Measurements from ENCODE around the gene ACOD1. TPM values are rescaled to one million over a fixed set of nuclear protein-coding genes. Genes with fewer than 3 reads are reported as not detected.

ACOD1 gene
- total and polyA plus RNA-seq, 9 donors: not detected

DNA sequence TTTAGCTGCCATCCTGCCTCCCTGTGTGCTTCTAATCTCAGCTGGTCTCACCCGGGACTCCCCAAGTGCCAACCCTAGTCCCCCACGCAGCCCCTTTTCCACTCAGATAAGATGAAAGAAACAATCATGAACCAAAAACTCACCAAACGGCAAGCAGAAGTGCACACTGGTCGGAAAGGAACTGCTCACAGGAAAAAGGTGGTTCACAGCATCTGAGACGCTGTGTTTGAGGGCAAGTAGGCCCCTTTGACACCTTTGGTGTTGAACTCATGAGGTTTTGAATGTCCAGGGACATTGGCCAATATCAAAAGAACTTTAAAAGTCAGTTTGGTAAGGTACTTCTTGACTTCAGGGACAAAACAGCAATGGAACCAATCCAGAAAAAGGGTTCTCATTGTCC is 20.4 kb upstream of the ACOD1 start:
- H3K27me3 ChIP-seq: no peaks in the 10 kb centered on the region
- 85 to 92% (median 87%) methylated on average over 5 of the region's 5 CpGs for WGBS, 3 donors
- TF ChIP-seq POLR2A (IDR thresholded peaks at IDR 0.05) (no peak), EP300 (IDR thresholded peaks at IDR 0.05) (no peak)
- TF ChIP-seq, protein P1, sequence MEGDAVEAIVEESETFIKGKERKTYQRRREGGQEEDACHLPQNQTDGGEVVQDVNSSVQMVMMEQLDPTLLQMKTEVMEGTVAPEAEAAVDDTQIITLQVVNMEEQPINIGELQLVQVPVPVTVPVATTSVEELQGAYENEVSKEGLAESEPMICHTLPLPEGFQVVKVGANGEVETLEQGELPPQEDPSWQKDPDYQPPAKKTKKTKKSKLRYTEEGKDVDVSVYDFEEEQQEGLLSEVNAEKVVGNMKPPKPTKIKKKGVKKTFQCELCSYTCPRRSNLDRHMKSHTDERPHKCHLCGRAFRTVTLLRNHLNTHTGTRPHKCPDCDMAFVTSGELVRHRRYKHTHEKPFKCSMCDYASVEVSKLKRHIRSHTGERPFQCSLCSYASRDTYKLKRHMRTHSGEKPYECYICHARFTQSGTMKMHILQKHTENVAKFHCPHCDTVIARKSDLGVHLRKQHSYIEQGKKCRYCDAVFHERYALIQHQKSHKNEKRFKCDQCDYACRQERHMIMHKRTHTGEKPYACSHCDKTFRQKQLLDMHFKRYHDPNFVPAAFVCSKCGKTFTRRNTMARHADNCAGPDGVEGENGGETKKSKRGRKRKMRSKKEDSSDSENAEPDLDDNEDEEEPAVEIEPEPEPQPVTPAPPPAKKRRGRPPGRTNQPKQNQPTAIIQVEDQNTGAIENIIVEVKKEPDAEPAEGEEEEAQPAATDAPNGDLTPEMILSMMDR (IDR thresholded peaks at IDR 0.05): no peak
- no peak overlapping the region for H3K4me3 ChIP-seq
- no peak overlapping the region for H3K27ac ChIP-seq
- no peaks in the 10 kb centered on the region for H3K4me1 ChIP-seq (ENCODE audit: insufficient read depth)
- no peaks in the 10 kb centered on the region for H3K36me3 ChIP-seq
- intact Hi-C loops (cut with DNase I): no loop called here
- no peaks in the 10 kb centered on the region for H3K9me3 ChIP-seq
- no peak for DNase-seq

DNA sequence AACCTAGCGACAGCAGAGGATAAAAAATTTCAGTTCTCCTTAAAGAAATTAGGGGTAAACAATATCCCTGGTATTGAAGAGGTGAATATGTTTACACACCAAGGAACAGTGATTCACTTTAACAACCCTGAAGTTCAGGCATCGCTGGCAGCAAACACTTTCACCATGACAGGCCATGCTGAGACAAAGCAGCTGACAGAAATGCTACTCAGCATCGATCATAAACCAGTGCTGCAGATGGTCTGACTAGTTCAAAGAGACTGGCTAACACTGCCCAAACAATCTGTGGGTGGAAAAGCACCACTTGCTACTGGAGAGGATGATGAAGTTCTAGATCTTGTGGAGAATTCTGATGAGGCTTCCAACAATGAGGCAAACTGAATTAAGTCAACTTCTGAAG is 19.9 kb upstream of the ACOD1 start:
- Histone ChIP-seq H3K27me3 (no peaks in the 10 kb centered on the region), H3K9me3 (no peaks in the 10 kb centered on the region), H3K27ac (no peak overlapping the region), H3K4me3 (no peak overlapping the region), H3K36me3 (no peaks in the 10 kb centered on the region), H3K4me1 (ENCODE audit: insufficient read depth) (no peaks in the 10 kb centered on the region)
- TF ChIP-seq POLR2A (IDR thresholded peaks at IDR 0.05) (no peak), EP300 (IDR thresholded peaks at IDR 0.05) (no peak)
- TF ChIP-seq, protein P1 (IDR thresholded peaks at IDR 0.05): no peak
- intact Hi-C loops (cut with DNase I): no loop called here
- no peak for DNase-seq
- 70 to 80% (median 72%) methylated on average over 3 of the region's 3 CpGs for WGBS, 3 donors

DNA sequence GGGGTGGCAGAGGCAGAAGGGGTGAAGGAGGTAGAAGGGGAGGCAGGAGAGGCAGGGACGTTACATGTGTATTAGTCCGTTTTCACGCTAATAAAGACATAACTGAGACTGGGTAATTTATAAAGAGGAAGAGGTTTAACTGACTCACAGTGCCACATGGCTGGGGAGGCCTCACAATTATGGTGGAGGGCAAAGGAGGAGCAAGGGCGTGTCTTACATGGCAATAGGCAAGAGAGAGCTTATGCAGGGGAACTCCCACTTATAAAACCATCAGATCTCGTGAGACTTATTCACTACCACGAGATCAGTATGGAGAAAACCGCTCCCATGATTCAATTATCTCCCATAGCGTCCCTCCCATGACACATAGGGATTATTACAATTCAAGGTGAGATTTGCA is 19.0 kb upstream of the ACOD1 start:
- TF ChIP-seq POLR2A (IDR thresholded peaks at IDR 0.05): no peak
- TF ChIP-seq, protein P1 (IDR thresholded peaks at IDR 0.05): no peak
- TF ChIP-seq EP300 (IDR thresholded peaks at IDR 0.05): no peak
- Histone ChIP-seq H3K4me1 (ENCODE audit: insufficient read depth) (no peaks in the 10 kb centered on the region), H3K27me3 (no peaks in the 10 kb centered on the region), H3K27ac (no peak overlapping the region), H3K9me3 (no peaks in the 10 kb centered on the region), H3K4me3 (no peak overlapping the region), H3K36me3 (no peaks in the 10 kb centered on the region)
- DNase-seq: no peak
- 88 to 92% (median 90%) methylated on average over 8 of the region's 8 CpGs for WGBS, 3 donors
- intact Hi-C loops (cut with DNase I): no loop called here

GRCh38 chr13:76929851-76930374 is 18.4 kb upstream of the ACOD1 start:
- intact Hi-C loops (cut with DNase I): no loop called here
- H3K36me3 ChIP-seq: no peaks in the 10 kb centered on the region
- no peaks in the 10 kb centered on the region for H3K4me1 ChIP-seq (ENCODE audit: insufficient read depth)
- TF ChIP-seq, protein P1 (IDR thresholded peaks at IDR 0.05): no peak
- TF ChIP-seq EP300 (IDR thresholded peaks at IDR 0.05): no peak
- TF ChIP-seq POLR2A (IDR thresholded peaks at IDR 0.05): no peak
- H3K4me3 ChIP-seq: no peak overlapping the region
- H3K27me3 ChIP-seq: no peaks in the 10 kb centered on the region
- WGBS, 3 donors: 29 to 45% (median 33%) methylated on average over 2 of the region's 2 CpGs
- no peaks in the 10 kb centered on the region for H3K9me3 ChIP-seq
- H3K27ac ChIP-seq: no peak overlapping the region
- no peak for DNase-seq
